Ectodermal cell (in vitro differentiated cells): Measurements from ENCODE around the gene MYOCOS. TPM values are rescaled to one million over a fixed set of nuclear protein-coding genes. Genes with fewer than 3 reads are reported as not detected.

Experiments used
- H3K27ac ChIP-seq: 2 replicates; pipeline ENCODE4 v1.7.0; 2013; ENCODE audit warnings: mild to moderate bottlenecking, low read depth, low read length; ENCODE audit not compliant: insufficient read depth, poor library complexity, severe bottlenecking
- H3K27me3 ChIP-seq: 2 replicates; pipeline ENCODE4 v1.7.0; 2013; ENCODE audit warnings: mild to moderate bottlenecking, low read length; ENCODE audit not compliant: insufficient read depth, control insufficient read depth, poor library complexity, severe bottlenecking
- H3K36me3 ChIP-seq: one replicate; pipeline ENCODE4 v1.7.0; 2013; ENCODE audit warnings: low read length; ENCODE audit not compliant: control insufficient read depth, insufficient read depth
- H3K4me1 ChIP-seq: one replicate; pipeline ENCODE4 v1.7.0; 2013; ENCODE audit warnings: low read length; ENCODE audit not compliant: control insufficient read depth, insufficient read depth
- H3K4me3 ChIP-seq: 2 replicates; pipeline ENCODE4 v1.7.0; 2013; ENCODE audit warnings: low read depth, low read length, control low read depth; ENCODE audit not compliant: insufficient read depth
- H3K9me3 ChIP-seq: 2 replicates; pipeline ENCODE4 v1.7.0; 2013; ENCODE audit warnings: mild to moderate bottlenecking, low read length, moderate library complexity; ENCODE audit not compliant: control insufficient read depth
- WGBS, 2 experiments: methylation state at CpG; one replicate each; pipeline ENCODE4 v1.1.7; 2013; ENCODE audit warnings: missing lambda C conversion rate in 2 of 2; 5-methylcytosine and 5-hydroxymethylcytosine counted together
- polyA plus RNA-seq, 4 experiments: library from polyadenylated mRNA; stranded (reverse); fragments of 50-300 nt; gene quantifications; one replicate each; pipeline ENCODE4 v1.2.3, GENCODE V29; 2013

The MYOCOS gene, protein sequence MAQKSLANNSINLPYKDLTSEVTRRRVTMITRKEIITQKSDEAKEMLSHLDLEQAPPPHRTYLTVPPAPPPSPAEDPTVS
- not detected for polyA plus RNA-seq (2013, experiment 1 of 4)
- polyA plus RNA-seq (2013, experiment 2 of 4): not detected
- not detected for polyA plus RNA-seq (2013, experiment 3 of 4)
- polyA plus RNA-seq (2013, experiment 4 of 4): not detected

GRCh38 chr1:171622152-171622462 lies at the start of gene MYOCOS:
TSS of gene MYOCOS (plus strand) at chr1:171622243. CDS start at chr1:171623884, 1,641 bp downstream.
- Histone ChIP-seq H3K27ac (no peak within 1 kb of the TSS), H3K27me3 (no peaks in the 10 kb centered on the region), H3K4me1 (no peaks in the 10 kb centered on the region), H3K9me3 (no peaks in the 10 kb centered on the region), H3K36me3 (no peaks in the 10 kb centered on the region), H3K4me3 (no peak within 1 kb of the TSS)
- 86 to 87% methylated on average over 7 of the region's 7 CpGs for WGBS, 2 experiments

- no peaks in the 10 kb centered on the region for H3K9me3 ChIP-seq
- H3K36me3 ChIP-seq: peaks cover 54% of the 10 kb centered on the region
- no peaks in the 10 kb centered on the region for H3K27me3 ChIP-seq
- no peaks in the 10 kb centered on the region for H3K4me1 ChIP-seq
- no peak overlapping the region for H3K27ac ChIP-seq
- WGBS, 2 experiments: 81 to 92% methylated on average over 1 of the region's 1 CpG
- H3K4me3 ChIP-seq: no peak overlapping the region
Measured at GRCh38 chr1:171576144-171576543, 45.9 kb upstream of the MYOCOS start.

DNA sequence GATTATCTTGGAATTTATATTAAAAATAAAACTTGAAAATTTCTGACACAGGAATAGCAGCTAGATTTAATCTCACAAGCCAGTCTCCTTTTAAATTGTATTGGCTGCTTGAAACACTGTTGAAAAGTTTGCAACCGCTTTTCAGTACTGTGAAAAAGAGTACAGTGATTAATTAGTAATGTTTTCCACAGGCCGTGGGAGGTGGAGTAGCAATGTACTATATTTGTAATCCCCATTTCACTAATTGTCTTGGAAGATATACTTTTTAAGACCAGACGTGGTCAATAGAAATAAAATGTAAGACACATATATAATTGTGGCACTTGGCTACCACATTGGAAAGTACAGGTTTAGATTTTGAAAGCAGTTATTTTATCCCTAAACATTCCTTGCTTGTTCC lies 40.8 kb upstream of the MYOCOS start:
- H3K27ac ChIP-seq: no peak overlapping the region
- H3K4me1 ChIP-seq: no peaks in the 10 kb centered on the region
- H3K36me3 ChIP-seq: peaks cover 62% of the 10 kb centered on the region
- H3K27me3 ChIP-seq: no peaks in the 10 kb centered on the region
- H3K9me3 ChIP-seq: no peaks in the 10 kb centered on the region
- 94% methylated on average over 2 of the region's 3 CpGs for WGBS, 2 experiments
- H3K4me3 ChIP-seq: no peak overlapping the region

DNA sequence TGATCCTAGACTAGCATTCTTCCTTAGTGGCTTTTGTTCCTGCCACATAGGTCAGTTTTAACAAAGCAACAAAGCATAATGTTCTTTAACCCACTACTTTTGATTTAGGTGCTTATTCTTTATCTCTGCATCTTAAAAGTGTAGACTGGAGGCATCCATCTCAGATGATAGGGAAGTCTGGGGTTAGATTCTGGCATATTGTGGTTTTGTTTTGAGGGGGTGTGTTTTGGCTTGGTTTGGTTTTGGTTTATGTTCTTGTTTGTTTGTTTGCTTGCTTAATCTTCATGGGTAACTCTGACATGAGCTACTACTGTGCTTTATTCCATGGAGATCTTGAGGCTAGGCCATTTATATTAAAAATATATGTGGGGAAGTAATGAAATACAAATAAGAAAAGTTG lies 40.3 kb upstream of the MYOCOS start:
- Histone ChIP-seq H3K36me3 (peaks cover 57% of the 10 kb centered on the region), H3K27ac (no peak overlapping the region), H3K27me3 (no peaks in the 10 kb centered on the region), H3K9me3 (no peaks in the 10 kb centered on the region), H3K4me1 (no peaks in the 10 kb centered on the region), H3K4me3 (no peak overlapping the region)

DNA sequence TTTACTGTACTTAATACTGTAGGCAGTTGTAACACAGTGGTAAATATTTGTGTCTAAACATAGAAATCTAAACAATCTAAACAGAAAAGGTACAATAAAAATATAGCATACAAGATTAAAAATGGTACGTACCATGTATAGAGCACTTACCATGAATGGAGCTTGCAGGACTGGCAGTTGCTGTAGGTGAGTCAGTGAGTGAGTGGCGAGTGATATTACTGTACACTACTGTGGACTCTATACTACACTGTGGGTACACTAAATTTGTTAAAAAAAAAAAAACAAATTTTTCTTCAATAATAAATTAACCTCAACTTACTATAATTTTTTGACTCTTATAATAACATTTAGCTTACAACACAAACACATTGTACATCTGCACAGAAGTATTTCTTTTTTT lies 39.5 kb upstream of the MYOCOS start:
- H3K27ac ChIP-seq: no peak overlapping the region
- H3K27me3 ChIP-seq: no peaks in the 10 kb centered on the region
- no peaks in the 10 kb centered on the region for H3K4me1 ChIP-seq
- H3K9me3 ChIP-seq: no peaks in the 10 kb centered on the region
- H3K36me3 ChIP-seq: peaks cover 58% of the 10 kb centered on the region
- 100% methylated on average over 2 of the region's 2 CpGs; no CpG with 5 or more reads in 1 of the 2 experiments for WGBS, 2 experiments
- H3K4me3 ChIP-seq: no peak overlapping the region

GRCh38 chr1:171583591-171584201 lies 38.3 kb upstream of the MYOCOS start:
- peaks cover 60% of the 10 kb centered on the region for H3K36me3 ChIP-seq
- H3K4me1 ChIP-seq: no peaks in the 10 kb centered on the region
- no peak overlapping the region for H3K27ac ChIP-seq
- H3K9me3 ChIP-seq: no peaks in the 10 kb centered on the region
- no peaks in the 10 kb centered on the region for H3K27me3 ChIP-seq
- 95 to 100% methylated on average over 1 of the region's 1 CpG for WGBS, 2 experiments
- H3K4me3 ChIP-seq: no peak overlapping the region

DNA sequence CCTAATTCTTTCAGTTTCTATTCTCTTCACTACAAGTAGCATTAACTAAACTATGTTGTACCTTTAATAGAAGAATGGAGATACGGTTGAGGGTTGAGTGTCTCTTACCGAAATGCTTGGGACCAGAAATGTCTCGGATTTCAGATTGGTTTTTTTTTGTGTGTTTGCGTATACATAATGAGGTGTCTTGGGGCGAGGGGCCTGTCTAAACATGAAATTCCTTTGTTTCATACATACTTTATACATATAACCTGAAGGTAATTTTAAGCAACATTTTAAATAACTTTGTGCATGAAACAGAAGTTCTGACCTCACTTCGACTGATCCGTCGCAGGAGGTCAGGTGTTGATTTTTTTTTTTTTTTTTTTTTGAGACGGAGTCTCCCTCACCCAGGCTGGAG lies 36.3 kb upstream of the MYOCOS start:
- Histone ChIP-seq H3K4me3 (no peak overlapping the region), H3K9me3 (no peaks in the 10 kb centered on the region), H3K27me3 (no peaks in the 10 kb centered on the region), H3K4me1 (no peaks in the 10 kb centered on the region), H3K36me3 (peaks cover 53% of the 10 kb centered on the region), H3K27ac (no peak overlapping the region)
- WGBS, 2 experiments: 95 to 98% methylated on average over 5 to 8 of the region's 9 CpGs

- Histone ChIP-seq H3K4me3 (no peak overlapping the region), H3K4me1 (no peaks in the 10 kb centered on the region), H3K9me3 (no peaks in the 10 kb centered on the region), H3K36me3 (peaks cover 53% of the 10 kb centered on the region), H3K27me3 (no peaks in the 10 kb centered on the region), H3K27ac (no peak overlapping the region)
- WGBS, 2 experiments: 88 to 100% methylated on average over 1 to 2 of the region's 2 CpGs
Measured at GRCh38 chr1:171588230-171588629, 33.8 kb upstream of the MYOCOS start.

DNA sequence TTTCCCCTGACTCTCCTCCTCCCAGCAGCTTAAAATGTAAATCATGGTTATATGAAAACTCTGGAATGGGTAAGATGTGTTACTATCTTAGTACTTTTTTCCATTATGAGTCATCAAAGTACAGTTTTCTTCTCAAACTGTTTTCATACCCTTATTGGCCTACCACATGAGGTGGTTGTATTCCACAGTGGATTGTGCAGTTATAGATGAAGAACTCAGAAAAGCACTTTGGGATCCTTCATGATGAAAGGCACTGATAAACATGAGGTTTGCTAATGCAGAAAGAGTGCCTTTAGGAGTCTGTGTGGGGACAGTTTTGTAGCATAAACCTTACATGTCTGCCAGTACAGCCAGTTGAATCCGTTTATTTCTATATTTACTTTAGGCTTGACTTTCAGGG lies 32.0 kb upstream of the MYOCOS start:
- H3K36me3 ChIP-seq: peaks cover 39% of the 10 kb centered on the region
- H3K27ac ChIP-seq: no peak overlapping the region
- H3K4me1 ChIP-seq: no peaks in the 10 kb centered on the region
- WGBS, 2 experiments: 100% methylated on average over 1 of the region's 1 CpG
- no peak overlapping the region for H3K4me3 ChIP-seq
- H3K27me3 ChIP-seq: no peaks in the 10 kb centered on the region
- no peaks in the 10 kb centered on the region for H3K9me3 ChIP-seq

DNA sequence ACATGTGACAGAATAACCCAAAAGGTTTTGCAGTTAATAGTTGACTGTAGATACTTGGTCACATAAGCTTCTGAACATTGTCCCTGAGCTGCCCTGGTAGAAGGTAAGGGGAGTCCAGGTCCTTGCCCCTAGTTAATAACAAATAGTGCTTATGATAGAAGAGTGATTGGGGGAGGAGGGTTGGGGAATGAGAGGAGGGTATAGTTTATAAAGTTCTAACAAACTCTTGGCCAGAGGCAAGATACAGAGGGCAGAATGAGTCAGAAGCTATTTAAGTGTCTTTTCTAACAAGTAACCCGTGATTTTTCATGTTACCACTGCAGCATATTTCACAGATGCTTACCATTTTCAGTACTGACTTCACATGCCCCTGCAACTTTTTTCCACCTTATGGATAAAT lies 26.7 kb upstream of the MYOCOS start:
- no peaks in the 10 kb centered on the region for H3K9me3 ChIP-seq
- H3K36me3 ChIP-seq: peaks cover 6% of the 10 kb centered on the region
- no peaks in the 10 kb centered on the region for H3K4me1 ChIP-seq
- H3K27me3 ChIP-seq: no peaks in the 10 kb centered on the region
- WGBS, 2 experiments: 96 to 100% methylated on average over 1 of the region's 1 CpG
- no peak overlapping the region for H3K27ac ChIP-seq
- no peak overlapping the region for H3K4me3 ChIP-seq
